MM.1S (cell line): Measurements from ENCODE around the gene DENND1C.

ENCODE experiments used
- EZH2 ChIP-seq: fragments of 300-600 bp; sonication (generic); optimal IDR thresholded peaks from 2 replicates; pipeline ENCODE3; 2017; ENCODE audit warnings: low read depth, mild to moderate bottlenecking, antibody characterized with exemption, low read length, mixed read lengths
- TF ChIP-seq, protein P1 (sequence below): fragments of 300-600 bp; sonication (generic); IDR thresholded peaks from 2 replicates; pipeline ENCODE4 v1.5.1; 2016; ENCODE audit warnings: antibody characterized with exemption, low read length, mixed read lengths

DNA sequence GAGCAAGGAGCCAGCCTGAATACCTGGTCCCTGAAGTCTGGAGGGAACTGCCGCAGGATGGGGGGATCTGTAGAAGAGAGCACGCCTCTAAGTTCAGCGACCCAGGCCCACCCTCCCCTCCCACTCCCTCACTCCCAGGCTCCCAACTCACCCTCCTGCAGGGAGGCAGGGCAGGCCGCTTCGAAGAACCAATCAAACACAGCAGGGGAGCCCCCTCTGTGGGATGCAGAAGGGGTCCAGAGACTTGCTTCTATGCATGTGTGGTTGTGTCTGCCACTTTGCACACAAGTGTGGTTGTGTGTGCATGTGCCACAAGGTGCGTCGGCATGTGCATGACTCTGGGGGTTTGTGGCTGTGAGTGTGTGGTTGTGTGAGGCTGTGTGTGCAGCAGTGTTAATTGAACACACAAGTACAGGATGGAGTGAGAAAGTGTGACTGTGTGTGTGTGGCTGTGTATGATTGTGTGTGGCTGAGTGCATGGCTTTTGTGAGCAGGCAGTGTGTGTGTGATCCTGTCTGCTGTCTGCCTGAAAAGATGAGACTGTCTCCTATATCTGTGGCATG is 1.7 kb downstream of the DENND1C start:
- TF ChIP-seq, protein P1, sequence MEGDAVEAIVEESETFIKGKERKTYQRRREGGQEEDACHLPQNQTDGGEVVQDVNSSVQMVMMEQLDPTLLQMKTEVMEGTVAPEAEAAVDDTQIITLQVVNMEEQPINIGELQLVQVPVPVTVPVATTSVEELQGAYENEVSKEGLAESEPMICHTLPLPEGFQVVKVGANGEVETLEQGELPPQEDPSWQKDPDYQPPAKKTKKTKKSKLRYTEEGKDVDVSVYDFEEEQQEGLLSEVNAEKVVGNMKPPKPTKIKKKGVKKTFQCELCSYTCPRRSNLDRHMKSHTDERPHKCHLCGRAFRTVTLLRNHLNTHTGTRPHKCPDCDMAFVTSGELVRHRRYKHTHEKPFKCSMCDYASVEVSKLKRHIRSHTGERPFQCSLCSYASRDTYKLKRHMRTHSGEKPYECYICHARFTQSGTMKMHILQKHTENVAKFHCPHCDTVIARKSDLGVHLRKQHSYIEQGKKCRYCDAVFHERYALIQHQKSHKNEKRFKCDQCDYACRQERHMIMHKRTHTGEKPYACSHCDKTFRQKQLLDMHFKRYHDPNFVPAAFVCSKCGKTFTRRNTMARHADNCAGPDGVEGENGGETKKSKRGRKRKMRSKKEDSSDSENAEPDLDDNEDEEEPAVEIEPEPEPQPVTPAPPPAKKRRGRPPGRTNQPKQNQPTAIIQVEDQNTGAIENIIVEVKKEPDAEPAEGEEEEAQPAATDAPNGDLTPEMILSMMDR = no peak
- no peak for TF ChIP-seq EZH2
